ENCODE data around the gene TMEM132C.

The TMEM132C gene

DNA sequence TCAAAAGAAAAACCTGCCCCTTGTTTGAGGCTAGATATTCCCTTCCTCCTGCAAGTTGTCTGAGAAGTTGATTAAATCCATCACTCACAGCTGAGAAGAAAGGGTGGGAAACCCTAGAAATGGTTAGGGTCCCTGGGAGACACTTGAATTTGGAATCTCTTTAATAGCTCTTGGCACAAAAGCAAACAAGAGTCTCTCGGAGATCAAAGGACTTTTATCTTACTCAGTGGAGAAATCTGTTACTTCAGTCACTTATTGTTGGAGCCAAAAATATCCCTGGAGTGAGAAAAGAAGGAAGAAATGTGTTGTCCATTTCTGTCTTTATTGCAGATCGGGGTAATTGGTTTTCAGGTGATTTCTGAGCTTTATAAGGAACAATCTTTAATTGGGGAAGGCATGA lies 47.0 kb downstream of the TMEM132C start:
- TF ChIP-seq POLR2AphosphoS5 (IDR thresholded peaks at IDR 0.05; ENCODE audit: low read depth, low read length) (no peak), FOXP2 (optimal IDR thresholded peaks at IDR 0.05; ENCODE audit: borderline replicate concordance, extremely low read depth, extremely low read length, insufficient read depth) (no peak), TAF1 (IDR thresholded peaks at IDR 0.05; ENCODE audit: borderline replicate concordance, insufficient read depth, low read length) (no peak), SIN3A (IDR thresholded peaks at IDR 0.05; ENCODE audit: borderline replicate concordance, insufficient read depth, low read length) (no peak)
- TF ChIP-seq, protein P1, sequence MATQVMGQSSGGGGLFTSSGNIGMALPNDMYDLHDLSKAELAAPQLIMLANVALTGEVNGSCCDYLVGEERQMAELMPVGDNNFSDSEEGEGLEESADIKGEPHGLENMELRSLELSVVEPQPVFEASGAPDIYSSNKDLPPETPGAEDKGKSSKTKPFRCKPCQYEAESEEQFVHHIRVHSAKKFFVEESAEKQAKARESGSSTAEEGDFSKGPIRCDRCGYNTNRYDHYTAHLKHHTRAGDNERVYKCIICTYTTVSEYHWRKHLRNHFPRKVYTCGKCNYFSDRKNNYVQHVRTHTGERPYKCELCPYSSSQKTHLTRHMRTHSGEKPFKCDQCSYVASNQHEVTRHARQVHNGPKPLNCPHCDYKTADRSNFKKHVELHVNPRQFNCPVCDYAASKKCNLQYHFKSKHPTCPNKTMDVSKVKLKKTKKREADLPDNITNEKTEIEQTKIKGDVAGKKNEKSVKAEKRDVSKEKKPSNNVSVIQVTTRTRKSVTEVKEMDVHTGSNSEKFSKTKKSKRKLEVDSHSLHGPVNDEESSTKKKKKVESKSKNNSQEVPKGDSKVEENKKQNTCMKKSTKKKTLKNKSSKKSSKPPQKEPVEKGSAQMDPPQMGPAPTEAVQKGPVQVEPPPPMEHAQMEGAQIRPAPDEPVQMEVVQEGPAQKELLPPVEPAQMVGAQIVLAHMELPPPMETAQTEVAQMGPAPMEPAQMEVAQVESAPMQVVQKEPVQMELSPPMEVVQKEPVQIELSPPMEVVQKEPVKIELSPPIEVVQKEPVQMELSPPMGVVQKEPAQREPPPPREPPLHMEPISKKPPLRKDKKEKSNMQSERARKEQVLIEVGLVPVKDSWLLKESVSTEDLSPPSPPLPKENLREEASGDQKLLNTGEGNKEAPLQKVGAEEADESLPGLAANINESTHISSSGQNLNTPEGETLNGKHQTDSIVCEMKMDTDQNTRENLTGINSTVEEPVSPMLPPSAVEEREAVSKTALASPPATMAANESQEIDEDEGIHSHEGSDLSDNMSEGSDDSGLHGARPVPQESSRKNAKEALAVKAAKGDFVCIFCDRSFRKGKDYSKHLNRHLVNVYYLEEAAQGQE (IDR thresholded peaks at IDR 0.05; ENCODE audit: insufficient read depth in 1 of 2, low read depth in 2 of 2, low read length in 2 of 2) = no peak

DNA sequence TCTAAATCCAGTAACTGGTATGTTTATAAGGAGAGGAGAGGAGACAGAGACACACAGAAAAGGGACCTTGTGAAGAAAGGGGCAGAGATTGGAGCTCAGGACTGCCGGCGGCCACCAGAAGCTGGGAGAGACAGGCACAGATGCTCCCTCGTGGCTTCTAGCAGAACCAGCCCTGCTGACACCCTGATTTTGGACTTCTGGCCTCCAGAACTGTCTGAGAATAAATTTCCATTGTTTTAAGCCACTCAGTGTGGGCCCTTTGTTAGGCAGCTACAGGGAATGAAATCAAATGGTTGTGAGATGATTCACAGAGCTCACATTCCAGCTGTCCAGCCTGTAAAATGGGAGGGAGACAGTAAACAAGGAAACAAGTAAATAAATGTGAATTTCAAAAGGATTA lies 47.6 kb downstream of the TMEM132C start:
- TF ChIP-seq TAF1 (IDR thresholded peaks at IDR 0.05; ENCODE audit: borderline replicate concordance, insufficient read depth, low read length) (no peak), SIN3A (IDR thresholded peaks at IDR 0.05; ENCODE audit: borderline replicate concordance, insufficient read depth, low read length) (no peak), POLR2AphosphoS5 (IDR thresholded peaks at IDR 0.05; ENCODE audit: low read depth, low read length) (no peak)

DNA sequence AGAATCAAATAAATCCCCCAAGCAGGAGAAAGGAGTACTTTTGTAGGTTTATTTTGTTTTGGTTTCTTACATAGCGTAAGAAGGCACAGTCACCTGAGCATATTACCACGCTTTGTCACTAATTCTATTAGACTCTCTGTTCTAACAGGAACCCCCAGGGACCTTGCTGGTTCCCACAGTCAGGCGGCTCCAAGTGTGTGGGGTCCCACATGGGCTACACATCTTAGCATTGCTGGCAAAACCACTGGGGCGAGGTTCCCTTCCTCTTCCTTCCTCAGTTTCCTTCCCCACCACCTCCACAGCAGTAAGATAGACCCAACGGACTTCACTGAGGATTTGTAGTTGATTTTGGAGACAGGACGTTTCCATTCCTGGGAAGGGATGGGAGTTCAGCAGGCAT lies 49.1 kb downstream of the TMEM132C start:
- TF ChIP-seq POLR2AphosphoS5 (IDR thresholded peaks at IDR 0.05; ENCODE audit: low read depth, low read length) (no peak), FOXP2 (optimal IDR thresholded peaks at IDR 0.05; ENCODE audit: borderline replicate concordance, extremely low read depth, extremely low read length, insufficient read depth) (no peak), TAF1 (IDR thresholded peaks at IDR 0.05; ENCODE audit: borderline replicate concordance, insufficient read depth, low read length) (no peak), SIN3A (IDR thresholded peaks at IDR 0.05; ENCODE audit: borderline replicate concordance, insufficient read depth, low read length) (no peak)
- TF ChIP-seq, protein P1 (IDR thresholded peaks at IDR 0.05; ENCODE audit: insufficient read depth in 1 of 2, low read depth in 2 of 2, low read length in 2 of 2) = no peak

DNA sequence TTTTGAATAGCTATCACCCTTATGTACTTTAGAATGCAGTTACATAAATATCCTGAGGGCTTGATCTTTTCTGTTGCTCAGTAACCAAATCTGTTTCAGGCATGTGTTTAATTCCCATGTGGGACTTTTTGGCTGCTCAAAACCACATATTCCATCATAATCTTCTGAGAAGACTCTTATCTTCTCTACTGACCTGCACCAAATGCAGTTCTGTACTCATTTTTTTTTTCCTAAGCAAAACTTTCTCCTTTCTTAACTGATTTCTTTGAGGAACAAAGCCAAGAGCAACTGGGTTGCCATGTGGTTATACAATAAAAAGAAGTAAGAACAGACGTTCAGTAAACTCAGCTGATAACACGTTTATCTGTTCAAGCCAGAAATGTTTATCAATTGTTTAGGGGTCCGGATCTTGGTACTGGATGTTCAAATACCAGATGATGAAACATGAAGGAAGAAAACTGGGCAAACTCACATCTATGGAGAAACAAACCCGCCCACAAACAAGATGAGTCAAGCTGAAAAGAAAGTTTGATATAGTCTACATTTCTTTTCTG lies 50.1 kb downstream of the TMEM132C start:
- no peak for TF ChIP-seq SIN3A (IDR thresholded peaks at IDR 0.05; ENCODE audit: borderline replicate concordance, insufficient read depth, low read length)
- no peak for TF ChIP-seq FOXP2 (optimal IDR thresholded peaks at IDR 0.05; ENCODE audit: borderline replicate concordance, extremely low read depth, extremely low read length, insufficient read depth)
- no peak for TF ChIP-seq TAF1 (IDR thresholded peaks at IDR 0.05; ENCODE audit: borderline replicate concordance, insufficient read depth, low read length)
- TF ChIP-seq, protein P1 (IDR thresholded peaks at IDR 0.05; ENCODE audit: insufficient read depth in 1 of 2, low read depth in 2 of 2, low read length in 2 of 2) = no peak
- no peak for TF ChIP-seq POLR2AphosphoS5 (IDR thresholded peaks at IDR 0.05; ENCODE audit: low read depth, low read length)

DNA sequence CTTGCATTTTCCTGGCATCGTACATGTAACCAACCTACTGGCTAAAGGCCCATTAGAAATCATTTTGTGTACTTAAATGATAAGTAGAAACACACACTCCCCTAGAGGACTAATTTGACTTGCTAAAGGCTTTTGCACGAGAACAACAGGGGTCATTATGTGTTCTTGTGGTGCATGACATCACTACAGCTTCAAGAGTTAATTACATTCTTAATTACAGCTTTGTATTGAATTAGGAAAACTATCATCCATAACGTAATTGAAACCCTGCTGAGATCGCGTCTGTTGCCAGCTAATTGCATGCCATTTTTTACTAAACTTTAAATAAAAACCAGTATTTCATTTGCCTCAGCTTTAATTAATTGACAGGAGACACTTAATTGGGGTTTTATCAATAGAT lies 51.4 kb downstream of the TMEM132C start:
- TF ChIP-seq POLR2AphosphoS5 (IDR thresholded peaks at IDR 0.05; ENCODE audit: low read depth, low read length) (no peak), FOXP2 (optimal IDR thresholded peaks at IDR 0.05; ENCODE audit: borderline replicate concordance, extremely low read depth, extremely low read length, insufficient read depth) (no peak), SIN3A (IDR thresholded peaks at IDR 0.05; ENCODE audit: borderline replicate concordance, insufficient read depth, low read length) (no peak), TAF1 (IDR thresholded peaks at IDR 0.05; ENCODE audit: borderline replicate concordance, insufficient read depth, low read length) (no peak)
- TF ChIP-seq, protein P1 (IDR thresholded peaks at IDR 0.05; ENCODE audit: insufficient read depth in 1 of 2, low read depth in 2 of 2, low read length in 2 of 2) = no peak
